Measurements from ENCODE around the gene MACROD2.

Gene MACROD2

GRCh38 chr20:15625981-15626380, 1630.7 kb downstream of the MACROD2 start:
- no peak for DNase-seq

GRCh38 chr20:15627089-15627488, 1631.8 kb downstream of the MACROD2 start:
- DNase-seq, result no peak

- DNase-seq, result no peak
Measured at GRCh38 chr20:15627501-15627903, 1632.2 kb downstream of the MACROD2 start.

- DNase-seq, result no peak
Measured at GRCh38 chr20:15628851-15629353, 1633.6 kb downstream of the MACROD2 start.

- no peak for DNase-seq
Measured at GRCh38 chr20:15630360-15630759, 1635.0 kb downstream of the MACROD2 start.

- DNase-seq, result no peak
Measured at GRCh38 chr20:15632680-15633079, 1637.4 kb downstream of the MACROD2 start.

- DNase-seq, result no peak
Measured at GRCh38 chr20:15634102-15634501, 1638.8 kb downstream of the MACROD2 start.

GRCh38 chr20:15637546-15637945, 1642.2 kb downstream of the MACROD2 start:
- DNase-seq, result no peak

- peak; percentile 30 for DNase-seq
Measured at GRCh38 chr20:15637950-15638754, 1642.8 kb downstream of the MACROD2 start.

GRCh38 chr20:15638816-15639215, 1643.5 kb downstream of the MACROD2 start:
- no peak for DNase-seq

GRCh38 chr20:15639839-15640238, 1644.5 kb downstream of the MACROD2 start:
- no peak for DNase-seq

- DNase-seq, result no peak
Measured at GRCh38 chr20:15642109-15642508, 1646.8 kb downstream of the MACROD2 start.

- DNase-seq, result no peak
Measured at GRCh38 chr20:15642676-15643075, 1647.4 kb downstream of the MACROD2 start.

GRCh38 chr20:15643713-15644112, 1648.4 kb downstream of the MACROD2 start:
- DNase-seq, result no peak

GRCh38 chr20:15645816-15646215, 1650.5 kb downstream of the MACROD2 start:
- DNase-seq, result no peak

GRCh38 chr20:15653396-15654207, 1658.3 kb downstream of the MACROD2 start:
- no peak for DNase-seq

GRCh38 chr20:15654208-15654649, 1658.9 kb downstream of the MACROD2 start:
- DNase-seq, result peak; percentile 56

GRCh38 chr20:15655295-15655874, 1660.1 kb downstream of the MACROD2 start:
- DNase-seq, result no peak

GRCh38 chr20:15656124-15656523, 1660.8 kb downstream of the MACROD2 start:
- no peak for DNase-seq

GRCh38 chr20:15658295-15658694, 1663.0 kb downstream of the MACROD2 start:
- no peak for DNase-seq

- no peak for DNase-seq
Measured at GRCh38 chr20:15673206-15673605, 1677.9 kb downstream of the MACROD2 start.

- peak; percentile 75 for DNase-seq
Measured at GRCh38 chr20:15674253-15675060, 1679.1 kb downstream of the MACROD2 start.
